Neural crest cell (in vitro differentiated cells): ENCODE measurements around the gene CELA3A. TPM values are rescaled to one million over a fixed set of nuclear protein-coding genes. Genes with fewer than 3 reads are reported as not detected.
A peak's percentile ranks its signal among the peaks of the same experiment; 100 is the strongest.
"Not testable (repeated sequence)": the region's sequence is repeated elsewhere in the genome, so short reads cannot be mapped to it uniquely, and the experiment has no call there.

Experiments used
- DNase-seq: peaks from one replicate; pipeline ENCODE4 v3.0.0; 2021; ENCODE audit warnings: low read depth, mixed read lengths, low spot score
- H3K27ac Mint-ChIP-seq: one replicate; pipeline ENCODE4 v1.8.0; 2021; ENCODE audit warnings: mild to moderate bottlenecking, mixed read lengths; ENCODE audit not compliant: unreplicated experiment
- H3K27me3 Mint-ChIP-seq: 2 replicates; pipeline ENCODE4 v1.8.0; 2021; ENCODE audit warnings: low read depth, mild to moderate bottlenecking, mixed read lengths
- H3K36me3 Mint-ChIP-seq: 2 replicates; pipeline ENCODE4 v1.8.0; 2021; ENCODE audit warnings: low read depth, mild to moderate bottlenecking, mixed read lengths
- H3K4me1 Mint-ChIP-seq: 2 replicates; pipeline ENCODE4 v1.8.0; 2021; ENCODE audit warnings: mixed read lengths
- H3K4me3 Mint-ChIP-seq: one replicate; pipeline ENCODE4 v1.8.0; 2021; ENCODE audit warnings: mild to moderate bottlenecking, mixed read lengths
- H3K9me3 Mint-ChIP-seq: 2 replicates; pipeline ENCODE4 v1.8.0; 2021; ENCODE audit warnings: mixed read lengths
- CTCF ChIP-seq: fragments of 200-600 bp; sonication (generic); conservative IDR thresholded peaks from 2 replicates; pipeline ENCODE4 v1.5.0; 2021; ENCODE audit warnings: antibody characterized with exemption, mild to moderate bottlenecking
- total RNA-seq: library from RNA; stranded (reverse); gene quantifications from 2 replicates; pipeline ENCODE4 v1.2.1, GENCODE V29; 2021

CELA3A gene
- total RNA-seq, 1 donor from 2014 or later, result not detected

DNA sequence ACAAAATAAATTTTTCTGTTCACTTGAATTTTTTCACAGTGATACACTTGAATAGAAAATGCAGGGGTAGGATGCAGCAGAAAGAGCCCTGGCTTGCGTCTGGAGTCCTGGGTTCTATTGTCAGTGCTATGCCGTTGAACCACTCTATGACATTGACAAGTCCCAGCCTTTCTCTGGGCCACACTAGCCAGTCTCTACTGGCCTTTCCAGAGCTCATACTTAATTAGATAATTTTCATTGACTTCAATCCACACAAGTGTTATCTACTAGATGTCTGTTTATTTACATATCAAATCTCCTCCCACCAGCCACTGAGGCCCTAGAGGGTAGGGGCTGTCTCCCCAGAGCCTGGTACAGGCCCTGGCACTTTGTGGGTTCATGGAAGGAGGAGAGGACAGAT lies 40.1 kb upstream of the CELA3A start:
- Mint-ChIP-seq H3K27ac (no peak overlapping the region), H3K27me3 (no peaks in the 10 kb centered on the region), H3K4me1 (peaks cover 12% of the 10 kb centered on the region), H3K9me3 (no peaks in the 10 kb centered on the region), H3K4me3 (no peak overlapping the region), H3K36me3 (no peaks in the 10 kb centered on the region)
- no peak for TF ChIP-seq CTCF
- no peak for DNase-seq

DNA sequence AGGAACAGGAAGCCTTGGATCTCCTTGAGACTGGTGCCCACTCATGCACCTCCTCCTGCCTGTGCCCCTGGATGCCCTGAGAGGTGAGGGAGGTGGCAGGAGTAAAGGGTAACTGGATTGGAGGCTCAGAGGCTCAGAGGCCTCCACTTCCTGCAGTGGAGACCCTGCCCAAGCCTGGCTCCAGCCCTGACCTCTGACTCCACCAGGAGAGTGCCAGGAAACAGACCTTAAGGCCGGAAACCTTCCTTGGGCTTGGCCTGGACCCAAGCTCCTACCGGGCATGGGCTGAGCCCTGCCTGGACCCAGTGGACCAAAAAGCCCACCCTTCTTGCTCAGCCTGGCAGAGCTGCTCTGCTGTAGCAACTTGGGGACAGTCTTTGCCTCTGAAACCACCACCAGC lies 39.7 kb upstream of the CELA3A start:
- H3K9me3 Mint-ChIP-seq, result no peaks in the 10 kb centered on the region
- no peak for DNase-seq
- H3K27ac Mint-ChIP-seq, result no peak overlapping the region
- no peak for TF ChIP-seq CTCF
- H3K4me3 Mint-ChIP-seq, result no peak overlapping the region
- peaks cover 12% of the 10 kb centered on the region for H3K4me1 Mint-ChIP-seq
- H3K36me3 Mint-ChIP-seq, result no peaks in the 10 kb centered on the region
- no peaks in the 10 kb centered on the region for H3K27me3 Mint-ChIP-seq

- Mint-ChIP-seq H3K4me1 (peaks cover 8% of the 10 kb centered on the region), H3K27me3 (no peaks in the 10 kb centered on the region), H3K27ac (no peak overlapping the region), H3K4me3 (no peak overlapping the region), H3K36me3 (no peaks in the 10 kb centered on the region), H3K9me3 (no peaks in the 10 kb centered on the region)
- peak; percentile 93 for DNase-seq
- peak; percentile 90 for TF ChIP-seq CTCF
Observed at GRCh38 chr1:21963477-21964217, 37.8 kb upstream of the CELA3A start.

- H3K4me3 Mint-ChIP-seq, result no peak overlapping the region
- no peaks in the 10 kb centered on the region for H3K36me3 Mint-ChIP-seq
- H3K27ac Mint-ChIP-seq, result peak overlapping the region; percentile 65
- no peaks in the 10 kb centered on the region for H3K27me3 Mint-ChIP-seq
- no peak for TF ChIP-seq CTCF
- DNase-seq, result no peak
- H3K4me1 Mint-ChIP-seq, result peaks cover 4% of the 10 kb centered on the region
- H3K9me3 Mint-ChIP-seq, result no peaks in the 10 kb centered on the region
Observed at GRCh38 chr1:21966247-21967000, 35.0 kb upstream of the CELA3A start.

DNA sequence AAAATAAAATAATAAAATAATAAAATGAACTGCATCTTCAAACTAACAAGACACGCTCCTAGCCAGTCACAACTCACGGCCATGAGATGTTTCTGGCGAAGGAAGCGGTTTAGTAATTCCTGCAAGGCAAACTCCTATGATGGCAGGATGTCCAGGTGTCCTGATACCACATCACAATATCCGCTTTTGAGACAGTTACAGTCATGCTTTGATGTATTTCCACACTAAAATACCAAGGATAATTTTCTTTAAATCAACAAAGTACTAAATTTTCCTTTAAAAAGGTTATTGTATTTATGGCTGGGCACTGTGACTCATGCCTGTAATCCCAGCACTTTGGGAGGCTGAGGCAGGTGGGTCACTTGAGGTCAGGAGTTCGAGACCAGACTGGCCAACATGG lies 34.2 kb upstream of the CELA3A start:
- H3K4me3 Mint-ChIP-seq, H3K4me1 Mint-ChIP-seq, DNase-seq, H3K27me3 Mint-ChIP-seq, H3K27ac Mint-ChIP-seq, H3K36me3 Mint-ChIP-seq, H3K9me3 Mint-ChIP-seq: not testable (repeated sequence)

DNA sequence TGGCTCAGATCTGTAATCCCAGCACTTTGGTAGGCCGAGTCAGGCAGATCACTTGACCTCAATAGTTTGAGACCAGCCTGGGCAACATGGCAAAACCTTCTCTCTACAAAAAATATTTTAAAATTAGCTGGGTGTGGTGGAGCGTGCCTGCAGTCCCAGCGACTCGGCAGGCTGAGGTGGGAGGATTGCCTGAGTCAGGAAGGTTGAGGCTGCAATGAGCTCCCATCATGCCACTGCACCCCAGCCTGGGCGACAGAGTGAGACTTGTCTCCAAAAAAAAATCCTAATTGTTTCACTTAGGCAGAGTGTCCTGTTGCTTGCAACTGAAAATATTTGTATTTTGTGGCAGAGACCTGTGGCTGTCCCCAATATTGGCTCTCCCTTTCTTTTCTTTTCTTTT lies 32.4 kb upstream of the CELA3A start:
- H3K9me3 Mint-ChIP-seq, H3K36me3 Mint-ChIP-seq, H3K27ac Mint-ChIP-seq, H3K4me3 Mint-ChIP-seq, DNase-seq, H3K4me1 Mint-ChIP-seq, H3K27me3 Mint-ChIP-seq: not testable (repeated sequence)

DNA sequence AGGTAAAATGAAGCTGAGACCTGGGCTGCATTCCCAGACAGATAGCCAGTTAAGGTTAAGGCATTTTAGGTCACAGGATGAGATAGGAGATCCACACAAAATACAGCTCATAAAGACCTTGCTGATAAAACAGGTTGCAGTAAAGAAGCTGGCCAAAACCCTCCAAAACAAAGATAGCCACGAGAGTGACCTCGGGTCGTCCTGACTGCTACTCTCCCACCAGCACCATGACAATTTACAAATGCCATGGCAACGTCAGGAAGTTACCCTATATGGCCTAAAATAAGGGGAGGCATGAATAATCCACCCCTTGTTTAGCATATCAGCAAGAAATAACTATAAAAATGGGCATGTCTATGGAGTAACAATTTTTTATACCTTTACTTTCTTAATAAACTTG lies 30.9 kb upstream of the CELA3A start:
- DNase-seq, H3K4me1 Mint-ChIP-seq, H3K27me3 Mint-ChIP-seq, H3K27ac Mint-ChIP-seq, H3K4me3 Mint-ChIP-seq, H3K36me3 Mint-ChIP-seq, H3K9me3 Mint-ChIP-seq: not testable (repeated sequence)

- H3K9me3 Mint-ChIP-seq, DNase-seq, H3K36me3 Mint-ChIP-seq, H3K4me1 Mint-ChIP-seq, H3K4me3 Mint-ChIP-seq, H3K27me3 Mint-ChIP-seq, H3K27ac Mint-ChIP-seq: not testable (repeated sequence)
Observed at GRCh38 chr1:21972973-21973441, 28.4 kb upstream of the CELA3A start.

DNA sequence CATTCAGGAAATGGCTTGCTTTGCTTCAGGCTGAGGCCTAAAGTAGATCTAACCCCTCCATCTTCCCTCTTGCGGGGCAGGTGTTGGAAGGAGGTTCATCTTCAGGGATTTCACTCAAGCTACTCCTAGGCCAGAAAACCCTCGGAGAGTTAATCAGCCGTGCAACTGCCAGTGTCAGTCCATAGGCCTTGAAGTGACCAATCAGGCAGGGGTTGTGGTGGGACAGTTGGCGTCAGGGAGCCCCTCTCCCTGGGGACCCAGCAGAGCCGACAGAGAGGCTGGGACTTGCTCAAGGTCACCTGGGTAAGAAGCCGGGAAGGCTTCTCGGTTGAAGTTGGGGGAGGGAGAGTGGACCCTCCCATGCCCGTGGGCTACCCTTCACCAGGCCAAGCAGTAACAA lies 27.5 kb upstream of the CELA3A start:
- H3K27me3 Mint-ChIP-seq, H3K36me3 Mint-ChIP-seq, H3K4me1 Mint-ChIP-seq, H3K27ac Mint-ChIP-seq, H3K4me3 Mint-ChIP-seq, DNase-seq, H3K9me3 Mint-ChIP-seq: not testable (repeated sequence)

DNA sequence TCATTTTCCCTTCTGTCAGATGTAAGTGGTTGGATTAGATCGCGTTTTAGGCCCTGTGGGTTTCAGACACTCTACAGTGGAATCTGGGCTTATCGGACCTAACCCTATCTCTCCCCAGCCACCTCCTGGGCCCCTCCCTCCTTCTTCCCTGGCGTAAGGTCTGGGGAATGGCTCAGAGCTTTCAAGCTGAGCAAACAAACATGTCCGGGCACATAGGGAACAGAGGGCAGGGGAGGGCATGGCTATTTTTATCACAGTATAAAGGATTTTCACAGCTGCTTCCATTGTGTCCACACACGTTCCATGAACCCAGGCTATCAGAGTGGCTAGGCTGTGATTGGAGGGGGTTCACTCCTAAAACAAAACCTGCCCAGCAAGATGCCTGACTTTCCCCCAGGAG lies 26.8 kb upstream of the CELA3A start:
- H3K4me3 Mint-ChIP-seq, H3K27ac Mint-ChIP-seq, H3K4me1 Mint-ChIP-seq, H3K9me3 Mint-ChIP-seq, H3K27me3 Mint-ChIP-seq, DNase-seq, H3K36me3 Mint-ChIP-seq: not testable (repeated sequence)
